Ascending aorta (tissue), 2 donors: ENCODE measurements around the gene CETP. TPM values are rescaled to one million over a fixed set of nuclear protein-coding genes. Genes with fewer than 3 reads are reported as not detected.

ENCODE experiments used
- DNase-seq, 2 donors: peaks; one replicate each; pipeline ENCODE4 v3.0.0-alpha.2; 2019; ENCODE audit warnings: low spot score in 2 of 2
- H3K27ac ChIP-seq, 2 donors: fragments of 200-600 bp; sonication (generic); one replicate each; pipeline ENCODE4 v1.5.1; 2016 to 2017; ENCODE audit warnings: mild to moderate bottlenecking in 1 of 2
- H3K27me3 ChIP-seq: fragments of 200-600 bp; sonication (generic); one replicate; pipeline ENCODE4 v1.5.1; 2017
- H3K36me3 ChIP-seq, 2 donors: fragments of 200-600 bp; sonication (generic); one replicate each; pipeline ENCODE4 v1.5.1; 2016
- H3K4me1 ChIP-seq, 2 donors: fragments of 200-600 bp; sonication (generic); one replicate each; pipeline ENCODE4 v1.5.1; 2016 to 2017; ENCODE audit warnings: mild to moderate bottlenecking in 1 of 2
- H3K4me3 ChIP-seq, 2 donors: fragments of 200-600 bp; sonication (generic); one replicate each; pipeline ENCODE4 v1.5.1; 2016 to 2017; ENCODE audit warnings: mild to moderate bottlenecking in 1 of 2
- H3K9me3 ChIP-seq, 2 donors: fragments of 200-600 bp; sonication (generic); one replicate each; pipeline ENCODE4 v1.5.1; 2016
- CTCF ChIP-seq, 3 experiments: fragments of 200-600 bp in 2 of 3; fragments of 450-650 bp in 1 of 3; sonication (generic) in 2 of 3; IDR thresholded peaks; one replicate each; pipeline ENCODE4 v1.5.1; 2016 to 2019; ENCODE audit warnings: antibody characterized with exemption in 3 of 3, mild to moderate bottlenecking in 1 of 3, moderate library complexity in 1 of 3
- intact Hi-C: fragments of 100-400 bp; cut with DNase I; formaldehyde crosslinking; loops from one replicate; pipeline ENCODE4 v1.15.1; 2023
- total RNA-seq: library from RNA; depleted of rRNA; stranded (reverse); fragments of >200 nt; gene quantifications from one replicate; pipeline ENCODE4 v1.1.0, GENCODE V29; 2016

CETP gene
- total RNA-seq, 1 donor from 2014 or later, result not detected

GRCh38 chr16:57013229-57013628 lies 51.5 kb downstream of the CETP start:
- intact Hi-C loops, result no loop called here

GRCh38 chr16:57013902-57014301 lies 52.2 kb downstream of the CETP start:
- H3K27me3 ChIP-seq, result no peaks in the 10 kb centered on the region
- H3K36me3 ChIP-seq, result peaks cover 7 to 8% of the 10 kb centered on the region in 2 donors
- H3K4me1 ChIP-seq, result no peaks in the 10 kb centered on the region
- intact Hi-C loops, result no loop called here
- no peaks in the 10 kb centered on the region for H3K9me3 ChIP-seq
- H3K27ac ChIP-seq, result no peak overlapping the region
- no peak for TF ChIP-seq CTCF (IDR thresholded peaks at IDR 0.05)
- DNase-seq, result no peak
- H3K4me3 ChIP-seq, result no peak overlapping the region

More at GRCh38 chr16:57013229-57013628, 51.5 kb downstream of the CETP start:
- Histone ChIP-seq H3K27ac (no peak overlapping the region), H3K4me3 (no peak overlapping the region), H3K36me3 (peaks cover 3 to 4% of the 10 kb centered on the region in 2 donors), H3K4me1 (no peaks in the 10 kb centered on the region), H3K27me3 (no peaks in the 10 kb centered on the region), H3K9me3 (no peaks in the 10 kb centered on the region)
- TF ChIP-seq CTCF (IDR thresholded peaks at IDR 0.05), result no peak
- DNase-seq, result no peak

GRCh38 chr16:57016301-57016700 lies 54.6 kb downstream of the CETP start:
- Histone ChIP-seq H3K9me3 (no peaks in the 10 kb centered on the region), H3K4me3 (no peak overlapping the region), H3K27ac (no peak overlapping the region), H3K27me3 (no peaks in the 10 kb centered on the region), H3K36me3 (peaks cover 18 to 25% of the 10 kb centered on the region in 2 donors), H3K4me1 (no peaks in the 10 kb centered on the region)
- TF ChIP-seq CTCF (IDR thresholded peaks at IDR 0.05), result no peak
- intact Hi-C loops, result no loop called here
- no peak for DNase-seq

- Histone ChIP-seq H3K27me3 (no peaks in the 10 kb centered on the region), H3K4me3 (no peak overlapping the region), H3K4me1 (no peaks in the 10 kb centered on the region), H3K27ac (no peak overlapping the region), H3K9me3 (no peaks in the 10 kb centered on the region), H3K36me3 (peaks cover 23 to 30% of the 10 kb centered on the region in 2 donors)
- no peak for DNase-seq
- intact Hi-C loops, result no loop called here
- TF ChIP-seq CTCF (IDR thresholded peaks at IDR 0.05), result no peak
Measured at GRCh38 chr16:57016831-57017230, 55.1 kb downstream of the CETP start.

- H3K4me3 ChIP-seq, result no peak overlapping the region
- no peaks in the 10 kb centered on the region for H3K27me3 ChIP-seq
- intact Hi-C loops, result no loop called here
- H3K9me3 ChIP-seq, result no peaks in the 10 kb centered on the region
- no peak for DNase-seq
- no peaks in the 10 kb centered on the region for H3K4me1 ChIP-seq
- peaks cover 27 to 35% of the 10 kb centered on the region in 2 donors for H3K36me3 ChIP-seq
- no peak for TF ChIP-seq CTCF (IDR thresholded peaks at IDR 0.05)
- no peak overlapping the region for H3K27ac ChIP-seq
Measured at GRCh38 chr16:57017251-57017650, 55.5 kb downstream of the CETP start.

GRCh38 chr16:57019746-57020145 lies 58.0 kb downstream of the CETP start:
- Histone ChIP-seq H3K27me3 (no peaks in the 10 kb centered on the region), H3K4me1 (no peaks in the 10 kb centered on the region), H3K4me3 (no peak overlapping the region), H3K9me3 (no peaks in the 10 kb centered on the region), H3K27ac (no peak overlapping the region), H3K36me3 (peaks cover 28 to 43% of the 10 kb centered on the region in 2 donors)
- no peak for TF ChIP-seq CTCF (IDR thresholded peaks at IDR 0.05)
- DNase-seq, result no peak
- intact Hi-C loops, result no loop called here
